Lower lobe of right lung (tissue), 2 donors: ENCODE results near the gene PTPRD. TPM values are rescaled to one million over a fixed set of nuclear protein-coding genes. Genes with fewer than 3 reads are reported as not detected.

Experiments
- ATAC-seq, 2 donors: fragments of 200-7000 bp; cut with Tn5 transposase; one replicate each; pipeline ENCODE4 v1.9.1; 2020 to 2022; ENCODE audit warnings: mild to moderate bottlenecking in 2 of 2, moderate library complexity in 2 of 2
- DNase-seq: peaks from one replicate; pipeline ENCODE4 v3.0.0-alpha.2; 2020
- H3K27ac ChIP-seq: fragments of 200-600 bp; one replicate; pipeline ENCODE4 v1.8.0; 2022
- H3K27me3 ChIP-seq: fragments of 200-600 bp; one replicate; pipeline ENCODE4 v1.8.0; 2022; ENCODE audit warnings: low read depth
- H3K36me3 ChIP-seq: fragments of 200-600 bp; one replicate; pipeline ENCODE4 v1.8.0; 2022; ENCODE audit warnings: mild to moderate bottlenecking
- H3K4me1 ChIP-seq: fragments of 200-600 bp; one replicate; pipeline ENCODE4 v1.8.0; 2022
- H3K4me3 ChIP-seq: fragments of 200-600 bp; one replicate; pipeline ENCODE4 v1.8.0; 2022; ENCODE audit warnings: mild to moderate bottlenecking
- H3K9me3 ChIP-seq: fragments of 200-600 bp; one replicate; pipeline ENCODE4 v1.8.0; 2022
- CTCF ChIP-seq: fragments of 200-600 bp; IDR thresholded peaks from one replicate; pipeline ENCODE4 v1.8.0; 2022; ENCODE audit warnings: antibody characterized with exemption, mild to moderate bottlenecking
- intact Hi-C: fragments of 100-400 bp; cut with DNase I; formaldehyde crosslinking; loops from one replicate; pipeline ENCODE4 v1.11.0; 2022
- total RNA-seq: library from RNA; stranded (reverse); fragmentation: NEBNext Ultra II Directional; extraction: Animal tissue kit (Norgen Biotek cat#: 25700); gene quantifications from one replicate; pipeline ENCODE4 v1.2.1, GENCODE V29; 2021
- donor health status: DM: no; HTN: yes; CAD: no; lungs with severe emphysema.

Gene PTPRD
- total RNA-seq, 1 donor from 2014 or later: 17.2 TPM

- no peak for TF ChIP-seq CTCF
Measured at GRCh38 chr9:10168241-10168640, 444.6 kb downstream of the PTPRD start.

GRCh38 chr9:10148796-10149195 lies 464.0 kb downstream of the PTPRD start:
- no peaks in the 10 kb centered on the region for H3K36me3 ChIP-seq
- DNase-seq (no peak), ATAC-seq (no peak)
- H3K27me3 ChIP-seq: no peaks in the 10 kb centered on the region
- H3K4me1 ChIP-seq: no peaks in the 10 kb centered on the region
- no peaks in the 10 kb centered on the region for H3K9me3 ChIP-seq
- no peak overlapping the region for H3K27ac ChIP-seq
- H3K4me3 ChIP-seq: no peak overlapping the region
- TF ChIP-seq CTCF: no peak
- intact Hi-C loops: no loop called here

More at GRCh38 chr9:10168241-10168640, 444.6 kb downstream of the PTPRD start:
- Histone ChIP-seq H3K9me3 (no peaks in the 10 kb centered on the region), H3K4me1 (no peaks in the 10 kb centered on the region), H3K27me3 (no peaks in the 10 kb centered on the region), H3K27ac (no peak overlapping the region), H3K4me3 (no peak overlapping the region), H3K36me3 (no peaks in the 10 kb centered on the region)
- no peak for ATAC-seq
- intact Hi-C loops: no loop called here
- DNase-seq: no peak

DNA sequence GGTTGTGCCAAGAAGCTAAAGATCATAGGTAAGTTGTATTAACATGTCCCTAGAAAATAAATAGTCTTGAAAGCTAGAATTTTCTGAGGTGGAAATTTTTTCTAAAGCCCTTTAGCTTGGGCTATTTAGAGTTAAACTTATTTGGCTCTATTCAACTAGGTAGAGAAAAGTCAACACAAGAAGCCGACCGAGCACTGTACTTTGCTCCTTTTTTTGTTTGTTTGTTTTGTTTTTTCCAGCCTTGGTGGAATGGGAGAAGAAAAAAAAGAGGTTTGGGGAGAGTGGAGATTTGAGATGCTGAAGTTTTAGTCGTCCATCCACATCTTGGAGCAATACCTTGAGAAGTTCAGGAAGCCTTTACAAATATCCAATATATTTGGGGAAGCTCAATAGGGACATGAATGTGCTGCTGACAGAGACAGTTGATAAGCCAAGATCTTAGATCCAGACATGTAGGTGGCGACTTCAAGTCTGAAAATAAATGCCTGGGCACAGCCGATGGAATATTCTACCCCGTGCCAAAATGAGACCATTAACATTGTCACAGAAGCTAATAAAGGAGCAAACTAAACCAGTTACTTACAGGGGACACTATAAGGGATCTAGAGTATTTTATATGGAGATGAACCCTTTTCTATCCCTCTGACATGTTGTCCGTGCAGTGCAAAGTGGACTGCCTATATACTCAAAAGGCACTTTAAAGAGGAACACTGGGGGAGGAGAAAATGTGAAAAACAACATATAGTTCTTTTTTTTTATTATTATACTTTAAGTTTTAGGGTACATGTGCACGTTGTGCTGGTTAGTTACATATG lies 466.1 kb downstream of the PTPRD start:
- no peak for DNase-seq
- Histone ChIP-seq H3K9me3 (no peaks in the 10 kb centered on the region), H3K36me3 (no peaks in the 10 kb centered on the region), H3K4me1 (no peaks in the 10 kb centered on the region), H3K27me3 (no peaks in the 10 kb centered on the region), H3K4me3 (no peak overlapping the region), H3K27ac (no peak overlapping the region)
- intact Hi-C loops: no loop called here
- TF ChIP-seq CTCF: no peak
- ATAC-seq: no peak

GRCh38 chr9:10144355-10144754 lies 468.4 kb downstream of the PTPRD start:
- Histone ChIP-seq H3K4me1 (no peaks in the 10 kb centered on the region), H3K4me3 (no peak overlapping the region), H3K36me3 (no peaks in the 10 kb centered on the region), H3K27me3 (no peaks in the 10 kb centered on the region), H3K9me3 (no peaks in the 10 kb centered on the region), H3K27ac (no peak overlapping the region)
- no peak for DNase-seq
- ATAC-seq: no peak
- no peak for TF ChIP-seq CTCF
- intact Hi-C loops: no loop called here

- no peak overlapping the region for H3K4me3 ChIP-seq
- no peak for TF ChIP-seq CTCF
- intact Hi-C loops: no loop called here
- no peaks in the 10 kb centered on the region for H3K9me3 ChIP-seq
- H3K36me3 ChIP-seq: no peaks in the 10 kb centered on the region
- no peaks in the 10 kb centered on the region for H3K27me3 ChIP-seq
- H3K27ac ChIP-seq: no peak overlapping the region
- DNase-seq (no peak), ATAC-seq (no peak)
- H3K4me1 ChIP-seq: no peaks in the 10 kb centered on the region
Measured at GRCh38 chr9:10135553-10135952, 477.2 kb downstream of the PTPRD start.
